Pons (tissue), 1 donor: ENCODE measurements around the gene LMLN.
"Not testable (repeated sequence)": the region's sequence is repeated elsewhere in the genome, so short reads cannot be mapped to it uniquely, and the experiment has no call there.

Source experiments
- DNase-seq: peaks from one replicate; pipeline ENCODE4 v3.0.0-alpha.2; 2016; ENCODE audit warnings: low spot score

The LMLN gene, protein sequence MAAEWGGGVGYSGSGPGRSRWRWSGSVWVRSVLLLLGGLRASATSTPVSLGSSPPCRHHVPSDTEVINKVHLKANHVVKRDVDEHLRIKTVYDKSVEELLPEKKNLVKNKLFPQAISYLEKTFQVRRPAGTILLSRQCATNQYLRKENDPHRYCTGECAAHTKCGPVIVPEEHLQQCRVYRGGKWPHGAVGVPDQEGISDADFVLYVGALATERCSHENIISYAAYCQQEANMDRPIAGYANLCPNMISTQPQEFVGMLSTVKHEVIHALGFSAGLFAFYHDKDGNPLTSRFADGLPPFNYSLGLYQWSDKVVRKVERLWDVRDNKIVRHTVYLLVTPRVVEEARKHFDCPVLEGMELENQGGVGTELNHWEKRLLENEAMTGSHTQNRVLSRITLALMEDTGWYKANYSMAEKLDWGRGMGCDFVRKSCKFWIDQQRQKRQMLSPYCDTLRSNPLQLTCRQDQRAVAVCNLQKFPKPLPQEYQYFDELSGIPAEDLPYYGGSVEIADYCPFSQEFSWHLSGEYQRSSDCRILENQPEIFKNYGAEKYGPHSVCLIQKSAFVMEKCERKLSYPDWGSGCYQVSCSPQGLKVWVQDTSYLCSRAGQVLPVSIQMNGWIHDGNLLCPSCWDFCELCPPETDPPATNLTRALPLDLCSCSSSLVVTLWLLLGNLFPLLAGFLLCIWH

DNA sequence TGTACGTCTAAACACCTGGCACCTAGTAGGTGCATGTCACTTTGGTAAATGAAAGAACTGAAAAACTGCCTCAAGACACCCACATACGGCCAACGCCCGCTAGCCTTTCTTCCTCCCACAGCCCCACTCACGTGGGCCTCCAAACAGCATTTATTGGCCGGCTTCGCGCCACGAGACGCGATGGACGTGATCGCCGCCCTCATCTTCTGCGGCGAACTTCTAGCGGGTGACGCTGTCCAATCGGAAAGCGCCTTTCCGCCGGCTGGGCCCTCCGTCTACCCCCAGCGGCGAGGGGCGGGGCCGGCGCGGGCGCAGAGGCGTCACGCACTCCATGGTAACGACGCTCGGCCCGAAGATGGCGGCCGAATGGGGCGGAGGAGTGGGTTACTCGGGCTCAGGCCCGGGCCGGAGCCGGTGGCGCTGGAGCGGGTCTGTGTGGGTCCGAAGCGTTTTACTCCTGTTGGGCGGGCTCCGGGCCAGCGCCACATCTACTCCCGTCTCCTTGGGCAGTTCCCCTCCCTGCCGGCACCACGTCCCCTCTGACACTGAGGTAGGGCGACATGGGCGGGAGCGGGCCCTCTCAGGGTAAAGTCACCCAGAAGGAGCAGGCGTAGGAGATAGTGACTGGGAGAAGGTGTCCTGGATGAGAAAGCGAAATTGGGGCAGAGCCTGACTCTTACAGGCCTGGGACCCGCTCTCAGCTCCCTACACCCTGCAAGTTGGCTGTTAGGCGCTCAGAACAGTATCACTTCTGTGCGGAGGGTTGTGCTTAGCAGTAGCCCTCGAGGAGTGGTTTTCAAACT, at the start of gene LMLN:
Gene LMLN (plus strand): TSS at position 327 of the 803 bp plus-strand sequence. CDS start 29 bp downstream, at position 356.
- peak; percentile 96 for DNase-seq

DNA sequence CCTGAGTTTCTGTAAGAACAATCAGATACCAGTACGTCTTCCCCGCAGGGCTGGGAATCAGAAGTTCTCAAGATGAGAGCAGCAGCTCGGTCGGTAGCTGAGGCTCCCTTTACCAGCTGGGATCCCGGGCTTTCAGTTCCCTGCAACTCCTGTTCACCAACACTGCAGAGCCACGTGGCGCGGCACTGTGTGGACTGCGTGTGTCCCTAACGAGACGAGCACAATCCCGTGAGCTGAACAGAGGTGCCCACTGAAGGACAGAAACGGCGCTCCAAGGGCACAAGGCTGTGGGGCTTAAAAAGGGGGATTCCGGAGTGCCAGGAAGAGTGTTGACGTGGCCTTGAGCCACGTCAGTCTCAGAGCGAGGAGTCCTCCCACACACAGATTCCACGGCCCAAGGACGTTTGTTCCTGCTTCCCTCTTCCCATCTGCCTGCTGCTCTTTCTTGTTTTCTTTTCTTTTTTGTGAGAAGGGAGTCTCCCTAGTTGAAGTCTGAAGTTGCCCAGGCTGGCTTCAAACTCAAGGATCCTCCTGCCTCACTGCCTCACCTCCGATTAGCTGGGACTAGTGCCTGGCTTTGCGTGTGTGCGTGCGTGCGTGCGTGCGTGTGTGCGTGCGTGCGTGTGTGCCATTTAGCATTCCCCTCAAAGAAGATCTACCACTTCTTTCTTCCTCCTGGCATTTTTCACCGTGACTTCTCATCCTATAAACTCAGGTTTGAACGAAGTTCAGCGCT, 47.1 kb upstream of the LMLN start:
- no peak for DNase-seq

DNA sequence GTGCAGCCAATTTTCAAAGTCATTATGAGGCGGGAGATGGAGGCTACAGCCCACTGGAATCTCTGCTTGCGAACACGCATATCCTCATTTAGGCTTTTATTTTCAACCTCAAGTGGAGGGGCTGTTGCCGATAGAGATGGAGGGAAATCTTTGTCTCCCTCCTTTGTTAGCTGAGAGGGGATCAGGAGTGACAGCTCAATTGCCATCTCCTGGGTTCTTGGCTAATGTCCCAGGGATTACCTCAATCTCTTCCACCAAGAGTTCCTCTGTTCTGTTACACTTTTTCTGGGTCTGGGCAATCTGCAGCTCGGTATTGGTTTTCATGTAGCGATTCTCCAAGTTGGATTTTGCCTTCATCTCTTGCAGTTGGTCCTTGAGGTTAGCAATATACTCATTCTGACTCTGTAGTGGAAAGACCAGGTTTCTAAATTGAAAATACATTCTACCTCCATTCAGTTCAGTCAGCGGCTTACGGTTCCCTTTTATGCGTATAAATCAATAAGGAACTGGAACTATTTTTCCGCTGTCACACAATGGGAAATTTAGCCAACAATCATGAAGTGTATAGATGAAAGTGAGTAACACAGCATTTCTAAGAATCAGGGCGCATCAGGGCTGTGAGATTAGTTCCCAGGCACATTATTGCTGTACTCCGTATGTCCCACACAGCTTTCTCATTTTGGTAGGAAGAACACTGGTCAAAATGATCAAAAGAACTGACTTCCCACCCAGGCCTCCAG, 46.2 kb upstream of the LMLN start:
- no peak for DNase-seq

DNA sequence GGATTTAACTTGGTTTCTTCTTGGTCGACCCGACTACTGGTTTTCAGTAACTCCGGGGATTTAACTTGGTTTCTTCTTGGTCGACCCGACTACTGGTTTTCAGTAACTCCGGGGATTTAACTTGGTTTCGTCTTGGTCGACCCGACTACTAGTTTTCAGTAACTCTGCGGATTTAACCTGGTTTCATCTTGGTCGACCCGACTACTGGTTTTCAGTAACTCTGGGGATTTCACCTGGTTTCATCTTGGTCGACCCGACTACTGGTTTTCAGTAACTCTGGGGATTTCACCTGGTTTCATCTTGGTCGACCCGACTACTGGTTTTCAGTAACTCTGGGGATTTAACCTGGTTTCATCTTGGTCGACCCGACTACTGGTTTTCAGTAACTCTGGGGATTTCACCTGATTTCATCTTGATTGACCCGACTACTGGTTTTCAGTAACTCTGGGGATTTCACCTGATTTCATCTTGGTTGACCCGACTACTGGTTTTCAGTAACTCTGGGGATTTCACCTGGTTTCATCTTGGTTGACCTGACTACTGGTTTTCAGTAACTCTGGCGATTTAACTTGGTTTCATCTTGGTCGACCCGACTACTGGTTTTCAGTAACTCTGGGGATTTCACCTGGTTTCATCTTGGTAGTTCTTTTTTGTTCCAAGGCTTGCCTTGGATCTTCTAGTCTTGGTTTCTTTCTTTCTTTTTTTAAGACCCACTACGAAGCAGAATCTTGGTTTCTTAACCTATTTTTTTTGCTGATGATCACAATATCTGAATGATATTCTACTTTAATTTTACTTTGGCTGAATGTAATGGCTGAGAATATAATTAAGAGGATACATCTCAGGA, 38.4 kb upstream of the LMLN start:
- not testable (repeated sequence) for DNase-seq

DNA sequence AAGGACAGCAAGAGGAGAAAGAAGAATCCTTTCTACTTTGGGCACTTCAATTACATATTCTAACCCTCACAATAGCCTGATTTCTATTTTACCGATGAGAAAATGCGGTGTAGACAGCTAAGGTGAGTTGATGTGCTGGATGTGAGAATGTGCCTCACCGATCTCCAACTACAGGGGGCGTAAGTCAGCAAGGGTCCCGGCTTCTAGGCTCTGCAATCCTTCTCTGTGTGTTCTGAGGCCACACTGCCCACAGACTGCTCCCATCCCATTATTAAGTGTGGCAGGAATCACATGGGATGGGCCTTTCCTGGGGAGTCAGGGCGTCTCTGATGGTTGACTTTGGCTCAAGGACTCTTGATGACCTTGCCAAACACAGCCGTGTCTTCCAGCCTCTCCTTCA, 33.6 kb upstream of the LMLN start:
- DNase-seq = no peak

DNA sequence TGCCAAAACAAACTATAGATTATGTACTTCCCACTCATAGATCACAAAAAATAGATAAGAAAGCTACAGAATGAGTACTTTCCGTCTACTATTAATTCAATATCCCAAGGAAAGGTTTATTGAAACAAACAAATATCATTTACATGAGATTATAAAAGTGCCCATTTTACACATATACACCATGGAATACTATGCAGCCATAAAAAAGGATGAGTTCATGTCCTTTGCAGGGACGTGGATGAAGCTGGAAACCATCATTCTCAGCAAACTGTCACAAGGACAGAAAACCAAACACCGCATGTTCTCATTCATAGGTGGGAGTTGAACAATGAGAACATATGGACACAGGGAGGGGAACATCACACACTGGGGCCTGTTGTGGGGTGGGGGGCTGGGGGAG, 32.4 kb upstream of the LMLN start:
- DNase-seq = not testable (repeated sequence)

DNA sequence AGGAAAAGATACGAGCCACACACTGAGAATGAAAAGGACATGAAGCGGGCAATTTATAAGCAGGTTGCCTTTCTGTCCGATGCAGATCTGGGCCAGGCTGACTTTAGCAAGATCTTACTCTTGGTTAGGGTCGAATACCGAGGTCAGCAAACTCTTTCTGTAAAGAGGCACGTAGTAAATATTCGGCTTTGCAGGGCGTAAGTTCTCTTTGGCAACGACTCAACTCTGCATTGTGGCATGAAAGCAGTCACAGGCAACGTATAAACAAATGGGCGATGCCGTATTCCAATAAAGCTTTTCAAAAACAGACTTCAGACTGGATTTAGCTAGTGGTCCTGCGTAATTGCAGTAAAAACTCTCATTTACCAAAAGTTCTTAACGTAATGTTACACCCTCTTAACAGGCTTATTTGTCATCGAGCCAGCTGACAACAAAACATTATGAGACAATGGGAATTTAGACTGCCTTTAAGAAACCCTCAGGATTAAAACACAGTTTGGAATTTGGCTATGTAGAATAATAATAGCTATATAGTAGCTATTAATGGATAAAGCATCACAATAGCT, 23.1 kb upstream of the LMLN start:
- DNase-seq = no peak

DNA sequence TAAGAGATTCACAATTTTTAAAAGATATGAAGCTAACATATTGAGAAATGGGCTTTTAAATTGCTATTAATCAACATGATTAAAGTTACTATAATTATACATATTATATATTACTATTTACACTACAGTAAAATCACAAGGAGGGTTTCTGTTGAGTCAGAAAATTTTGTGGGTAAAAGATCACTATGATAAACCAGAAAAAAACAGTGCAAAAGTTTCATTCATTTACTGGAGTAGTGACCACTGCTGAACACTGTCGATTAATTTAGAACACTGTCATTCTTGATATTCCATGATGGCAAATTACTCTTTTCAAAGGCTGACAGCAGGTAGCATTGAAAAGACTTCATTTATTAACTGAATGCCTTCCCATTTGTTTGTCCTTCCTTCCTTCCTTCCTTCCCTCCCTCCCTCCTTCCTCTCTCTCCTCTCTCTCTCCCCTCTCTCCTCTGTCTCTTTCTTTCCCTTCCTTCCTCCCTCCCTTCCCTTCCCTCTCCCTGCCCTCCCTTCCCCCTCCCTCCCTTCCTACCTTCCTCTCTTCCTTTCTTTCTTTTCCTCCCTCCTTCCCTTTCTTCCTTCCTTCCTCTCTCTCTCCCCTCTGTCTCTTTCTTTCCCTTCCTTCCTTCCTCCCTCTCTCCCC, 19.2 kb upstream of the LMLN start:
- DNase-seq = no peak

DNA sequence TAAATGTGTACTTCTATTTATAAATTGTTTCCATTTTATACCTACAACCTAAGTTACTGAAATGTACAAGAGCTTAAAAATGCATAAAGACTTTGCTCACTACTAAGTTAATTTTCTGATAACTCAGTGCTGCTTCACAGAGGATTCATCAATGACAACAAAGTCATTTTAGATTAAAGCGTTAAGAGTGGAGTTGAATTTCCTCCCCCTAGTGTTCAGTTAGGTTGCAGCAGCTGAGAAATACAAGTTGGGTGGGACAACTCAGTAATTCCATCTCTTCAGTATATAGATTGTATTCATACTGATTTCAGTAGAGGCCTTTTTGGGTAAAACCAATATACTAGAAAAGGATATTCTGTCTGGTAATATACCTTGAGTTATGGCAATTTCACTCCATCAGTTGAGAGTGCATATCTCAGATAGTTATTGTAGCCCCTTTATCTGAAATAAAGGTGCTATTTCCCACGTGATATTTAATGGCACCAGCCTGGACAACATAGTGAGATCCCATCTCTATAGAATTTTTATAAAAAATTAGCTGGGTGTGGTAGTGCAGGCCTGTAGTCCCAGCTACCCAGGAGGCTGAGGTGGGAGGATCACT, 17.0 kb upstream of the LMLN start:
- peak; percentile 45 for DNase-seq

DNA sequence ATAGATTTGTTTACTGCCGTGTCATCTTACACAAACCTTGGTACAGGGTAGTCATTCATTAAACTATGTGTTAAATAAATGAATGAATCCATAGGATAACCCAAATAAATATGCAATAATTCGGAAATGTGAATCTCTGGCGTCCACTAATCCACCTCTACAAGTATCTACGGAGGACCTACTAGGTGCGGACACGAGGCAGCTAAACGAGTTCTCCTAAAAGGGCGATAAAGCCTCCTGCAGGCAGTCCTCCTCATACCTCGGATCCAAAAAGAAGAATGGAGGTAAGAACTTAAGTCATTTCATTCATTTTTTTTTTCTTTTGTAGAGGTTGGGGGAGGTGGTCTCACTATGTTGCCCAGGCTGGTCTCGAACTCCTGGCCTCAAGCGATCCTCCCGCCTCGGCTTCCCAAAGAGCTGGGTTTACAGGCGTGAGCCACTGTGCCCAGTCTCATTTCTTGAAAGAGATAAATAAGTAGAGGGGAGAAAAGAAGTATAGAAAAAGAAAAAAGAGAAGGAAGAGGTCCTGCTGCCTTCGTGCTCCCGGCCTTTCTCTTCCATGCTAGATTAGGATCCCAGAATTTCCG, 10.7 kb upstream of the LMLN start:
- DNase-seq = no peak

DNA sequence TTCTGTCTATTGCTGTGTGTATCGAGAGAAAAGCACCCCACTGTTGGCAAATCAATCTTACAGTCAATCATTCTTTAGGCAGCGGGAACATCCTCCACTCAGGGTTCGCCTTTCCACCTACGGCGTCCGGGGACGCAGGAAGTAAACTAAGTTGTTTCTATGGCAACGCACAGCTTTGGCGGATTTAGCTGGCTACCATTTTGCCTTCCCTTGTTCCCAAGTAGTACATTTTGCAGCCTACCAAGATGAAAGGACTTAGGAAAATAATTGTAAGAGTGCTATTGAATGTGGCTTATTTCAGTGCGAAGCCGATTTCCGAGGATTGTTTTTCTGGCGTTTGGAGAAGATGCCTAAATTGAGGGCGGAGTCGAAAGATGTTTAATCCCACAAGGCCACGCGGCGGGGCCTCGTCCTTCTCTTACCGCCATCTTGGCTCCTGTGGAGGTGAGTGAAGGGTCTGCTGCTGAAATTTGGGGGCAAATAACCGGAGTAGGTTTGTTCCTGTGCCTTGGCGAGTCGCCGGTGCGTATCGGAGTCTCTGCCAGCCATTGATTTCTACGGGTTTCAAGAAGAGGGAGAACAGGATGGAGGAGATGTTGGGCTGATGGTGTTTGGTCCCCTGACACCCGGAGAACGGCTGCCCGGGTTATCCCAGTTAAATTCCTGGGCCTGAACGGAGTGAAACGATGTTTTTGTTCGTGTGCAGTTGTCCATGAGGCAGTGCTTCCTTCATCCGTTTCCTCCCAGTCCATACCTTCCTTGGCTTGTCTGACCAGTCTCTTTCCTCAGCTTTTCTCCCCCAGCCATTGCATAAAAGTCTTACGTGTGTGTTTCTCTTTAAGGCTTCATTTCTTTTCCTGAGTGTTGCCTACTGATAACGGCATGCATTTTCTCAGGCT, 10.0 kb upstream of the LMLN start, which contains the start of gene RPL35A:
Gene RPL35A (plus strand): TSS at position 413 of the 899 bp plus-strand sequence. CDS start 778 bp downstream, outside the sequence.
- DNase-seq = peak; percentile 95

DNA sequence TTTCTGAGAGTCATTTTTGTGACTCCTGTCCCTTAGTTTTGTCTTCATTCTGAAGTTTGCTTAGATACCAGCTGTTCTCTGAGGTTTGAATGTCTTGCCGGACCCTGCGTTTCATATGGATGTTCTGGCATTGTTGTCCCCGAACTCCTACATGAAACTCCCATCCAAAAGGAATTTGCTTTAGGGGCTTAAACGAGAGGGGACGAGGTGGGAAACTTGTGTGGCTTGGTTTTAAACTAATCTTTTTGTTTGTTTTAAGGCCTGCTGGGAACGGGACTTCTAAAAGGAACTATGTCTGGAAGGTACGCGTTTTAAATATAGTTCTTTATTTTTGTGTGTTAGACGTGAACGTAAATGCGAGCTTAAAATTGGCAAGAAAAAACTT, 9.3 kb upstream of the LMLN start:
- no peak for DNase-seq

DNA sequence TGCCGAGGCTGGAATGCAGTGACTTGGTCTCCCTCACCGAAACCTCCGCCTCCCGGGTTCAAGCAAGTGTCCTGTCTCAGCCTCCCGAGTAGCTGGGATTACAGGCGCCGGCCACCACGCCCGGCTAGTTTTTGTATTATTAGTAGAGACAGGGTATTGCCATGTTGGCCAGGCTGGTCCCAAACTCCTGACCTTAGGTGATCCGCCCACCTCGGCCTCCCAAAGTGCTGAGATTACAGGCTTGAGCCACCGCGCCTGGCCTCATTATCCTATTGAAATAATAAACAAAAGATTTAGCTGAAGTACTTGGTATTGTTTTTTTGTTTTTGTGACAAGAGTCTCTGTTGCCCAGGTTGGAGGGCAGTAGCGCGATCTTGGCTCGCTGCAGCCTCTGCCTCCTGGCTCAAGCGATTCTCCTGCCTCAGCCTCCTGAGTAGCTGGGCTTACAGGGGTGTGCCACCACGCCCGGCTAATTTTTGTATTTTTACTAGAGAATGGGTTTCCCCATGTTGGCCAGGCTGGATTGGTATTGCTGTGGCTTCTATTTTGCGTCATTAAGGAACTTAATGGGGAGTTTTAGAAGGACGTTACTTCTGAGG, 8.5 kb upstream of the LMLN start:
- no peak for DNase-seq

DNA sequence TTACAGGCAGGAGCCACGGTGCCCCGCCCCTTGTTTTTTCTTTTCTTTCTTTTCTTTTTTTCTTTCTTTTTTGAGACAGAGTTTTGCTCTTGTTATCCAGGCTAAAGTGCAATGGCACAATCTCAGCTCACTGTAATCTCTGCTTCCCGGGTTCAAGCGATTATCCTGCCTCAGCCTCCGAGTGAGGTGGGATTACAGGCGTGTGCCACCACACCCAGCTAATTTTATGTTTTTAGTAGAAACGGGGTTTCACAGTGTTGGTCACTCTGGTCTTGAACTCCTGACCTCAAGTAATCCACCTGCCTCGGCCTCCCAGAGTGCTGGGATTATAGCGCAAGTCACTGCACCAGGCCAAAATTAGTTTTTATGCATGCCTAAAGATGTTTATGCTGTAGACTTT, 7.6 kb upstream of the LMLN start:
- DNase-seq = no peak

DNA sequence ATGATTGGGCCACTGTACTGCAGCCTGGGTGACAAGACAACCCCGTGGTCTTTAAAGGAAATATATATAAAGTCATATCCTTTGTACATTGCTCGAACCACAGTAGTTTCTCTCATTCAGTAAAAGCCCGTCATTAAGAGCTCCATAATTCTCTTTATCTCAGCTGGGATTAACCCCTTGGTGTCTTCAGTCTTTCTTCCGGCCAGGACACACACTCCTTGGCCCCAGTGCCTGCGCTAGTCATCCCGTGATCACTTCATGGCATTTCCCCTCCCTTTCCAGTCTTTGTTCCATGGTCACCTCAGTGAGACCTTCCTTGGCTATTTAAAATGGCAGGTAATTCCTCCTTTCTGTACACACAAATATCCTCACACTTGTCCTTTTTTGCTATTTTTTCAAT, 6.7 kb upstream of the LMLN start:
- DNase-seq = no peak

DNA sequence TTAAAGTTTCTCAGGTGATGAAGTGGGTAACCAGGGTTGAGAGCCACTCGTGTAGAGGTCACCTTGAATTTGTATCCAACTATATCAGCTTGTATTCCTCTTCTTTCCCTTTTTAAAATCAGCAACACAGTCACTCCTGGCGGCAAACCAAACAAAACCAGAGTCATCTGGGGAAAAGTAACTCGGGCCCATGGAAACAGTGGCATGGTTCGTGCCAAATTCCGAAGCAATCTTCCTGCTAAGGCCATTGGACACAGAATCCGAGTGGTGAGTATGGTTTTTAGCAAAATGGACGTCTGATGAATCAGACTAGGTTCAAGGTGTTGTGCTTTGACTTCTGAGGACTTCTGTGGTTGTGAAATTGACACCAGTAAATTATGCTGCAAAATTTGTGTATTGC, 6.1 kb upstream of the LMLN start:
- no peak for DNase-seq

DNA sequence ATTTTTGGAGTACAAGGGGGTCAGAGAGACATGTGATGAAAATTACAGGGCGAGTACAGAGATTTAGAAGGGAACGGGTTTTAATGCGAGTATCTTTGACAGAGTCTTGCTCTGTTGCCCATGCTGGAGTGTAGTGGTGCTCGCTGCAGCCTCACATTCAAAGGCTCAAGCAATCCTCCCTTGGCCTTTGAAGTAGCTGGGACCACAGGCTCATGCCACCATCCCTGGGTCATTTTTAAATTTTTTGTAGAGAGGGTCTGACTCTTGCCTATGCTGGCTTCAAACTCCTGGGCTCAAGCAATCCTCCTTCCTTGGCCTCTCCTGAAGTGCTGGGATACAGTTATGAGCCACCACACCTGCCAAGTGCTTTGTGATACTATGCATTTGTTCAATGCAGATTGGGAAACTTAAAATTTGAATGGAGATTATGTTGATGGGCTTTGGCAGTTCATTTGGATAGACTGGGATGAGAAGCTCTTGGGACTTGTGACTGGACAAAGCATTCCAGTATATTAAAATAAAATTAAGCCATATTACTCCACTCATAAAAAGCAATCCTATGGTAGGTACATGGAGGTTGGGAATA, 4.0 kb upstream of the LMLN start:
- DNase-seq = no peak
